GM18498 (cell line): ENCODE data around the gene EDAR.

ENCODE experiments used
- ATAC-seq: cut with Tn5 transposase; IDR thresholded peaks from one replicate; pipeline ENCODE4 v1.9.1; 2021; ENCODE audit warnings: mild to moderate bottlenecking, moderate library complexity; ENCODE audit not compliant: unreplicated experiment

The EDAR gene

DNA sequence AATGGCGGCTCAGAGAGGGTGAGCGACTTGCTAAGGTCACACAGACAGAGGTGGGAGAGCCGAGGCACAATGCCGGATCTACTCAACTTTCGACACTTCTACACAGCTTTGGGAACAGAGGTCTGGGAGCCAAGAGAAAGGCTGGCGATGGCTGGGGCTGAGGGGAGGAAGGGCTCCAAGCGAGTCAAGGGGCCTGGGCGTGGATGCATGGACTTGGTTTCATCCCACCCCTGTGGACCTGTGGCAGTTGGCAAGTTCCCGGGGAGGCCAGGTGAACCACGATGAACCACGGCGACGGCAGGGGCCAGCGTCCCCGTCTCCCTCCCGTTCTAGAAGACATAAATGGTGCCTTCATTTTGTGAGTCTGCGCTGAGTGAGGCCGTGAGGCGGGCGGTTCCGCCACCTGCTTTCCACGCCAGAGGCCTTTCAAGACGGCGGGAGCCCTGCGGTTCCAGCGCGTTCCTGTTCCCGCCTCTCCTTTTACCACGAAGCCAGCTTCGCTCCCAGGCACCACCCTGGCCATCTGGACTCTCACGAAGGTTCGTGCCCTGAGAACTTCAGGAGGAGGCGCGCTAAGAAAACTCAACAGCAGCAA is 46.7 kb downstream of the EDAR start:
- ATAC-seq = no peak

DNA sequence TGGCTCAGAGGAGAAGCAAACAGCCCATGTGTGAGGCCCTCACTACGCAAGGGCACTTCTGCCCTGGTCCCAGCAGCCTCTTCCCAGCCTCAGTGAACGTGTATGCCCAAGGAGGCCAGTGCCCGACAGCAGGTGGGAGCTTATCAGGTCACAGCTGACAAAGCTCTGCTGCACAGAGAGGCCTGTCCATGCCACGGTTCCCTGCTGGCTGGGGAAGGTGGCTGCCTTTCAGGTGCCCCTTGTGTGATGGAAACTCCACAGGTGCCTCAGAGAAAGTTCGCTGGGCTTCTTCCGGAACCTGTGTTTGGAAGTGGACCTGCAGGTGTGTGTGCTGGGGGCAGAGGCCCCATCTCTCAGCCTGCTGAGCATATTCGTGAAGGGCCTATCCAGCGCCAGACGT is 47.3 kb downstream of the EDAR start:
- no peak for ATAC-seq

DNA sequence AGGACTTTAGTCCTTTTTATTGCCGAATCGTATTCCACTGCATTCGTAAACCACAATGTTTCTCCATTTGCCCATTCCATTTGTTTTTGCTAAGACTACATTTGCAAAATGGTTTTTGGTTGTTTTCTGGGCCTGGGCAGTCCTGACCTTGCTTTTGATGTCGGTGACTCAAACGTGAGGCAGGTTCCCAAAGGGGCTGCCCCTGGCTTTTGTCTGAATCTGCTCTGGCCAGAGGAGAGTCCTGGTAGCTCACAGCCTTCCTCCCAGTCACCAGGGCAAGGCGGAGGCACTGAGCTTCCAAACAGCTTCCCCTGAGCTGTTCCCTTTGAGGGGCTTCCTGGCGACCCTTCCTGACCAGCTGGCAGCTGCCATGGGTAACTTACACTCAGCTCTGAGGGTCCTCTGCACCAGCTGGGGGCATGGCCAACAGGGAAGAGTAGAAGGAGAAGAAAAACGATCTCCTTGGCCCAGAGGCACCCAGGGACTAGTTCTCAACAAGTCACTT is 47.8 kb downstream of the EDAR start:
- ATAC-seq = no peak

DNA sequence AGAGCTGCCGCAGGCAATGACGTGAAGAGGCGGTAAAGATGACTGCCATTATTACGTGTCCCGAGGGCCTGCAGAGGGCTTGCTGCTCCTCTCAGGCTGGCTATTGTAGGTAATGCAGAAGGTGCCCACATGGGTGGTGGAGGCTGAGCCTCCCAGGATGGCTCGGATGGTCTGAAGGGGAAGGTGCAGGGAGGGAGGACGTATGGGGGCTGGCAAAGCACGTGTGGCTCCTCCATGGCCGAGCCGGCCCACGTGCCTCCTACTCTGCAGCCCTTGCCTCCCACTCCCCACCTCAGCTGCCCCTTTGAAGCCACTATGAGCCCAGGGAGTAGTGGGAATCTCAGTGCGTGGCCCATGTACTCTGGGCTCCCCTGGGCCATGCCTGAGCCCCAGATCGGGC is 48.9 kb downstream of the EDAR start:
- ATAC-seq = no peak

DNA sequence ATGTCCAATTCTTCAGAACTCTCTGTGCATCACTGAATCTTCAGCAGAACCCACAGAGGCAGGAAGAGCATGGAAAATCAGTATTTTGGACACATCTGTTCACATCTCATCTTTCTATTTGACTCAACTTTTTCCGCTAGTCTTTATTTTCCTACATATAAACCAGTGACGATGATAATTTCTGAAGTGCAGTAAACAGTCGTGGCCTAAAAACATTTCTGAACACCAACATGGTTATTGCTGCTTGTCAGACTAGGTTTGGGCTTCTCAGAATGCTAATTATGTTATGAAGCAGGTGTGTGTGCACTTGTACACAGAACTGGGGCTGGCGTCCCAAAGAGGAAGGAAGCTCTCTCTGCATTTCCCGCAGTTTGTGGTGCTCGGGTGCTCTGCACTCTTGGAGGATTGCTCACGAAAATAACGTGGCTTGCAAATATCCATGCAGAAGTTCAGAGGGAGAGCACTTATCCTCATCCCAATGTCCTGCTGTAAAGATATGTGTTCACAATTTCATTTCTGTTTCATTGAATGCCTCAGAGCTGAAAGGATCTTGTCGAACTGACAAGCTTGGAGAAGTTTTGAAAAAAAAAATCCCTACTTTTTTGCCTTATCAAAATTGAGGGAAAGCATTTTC is 50.8 kb downstream of the EDAR start:
- ATAC-seq = no peak

DNA sequence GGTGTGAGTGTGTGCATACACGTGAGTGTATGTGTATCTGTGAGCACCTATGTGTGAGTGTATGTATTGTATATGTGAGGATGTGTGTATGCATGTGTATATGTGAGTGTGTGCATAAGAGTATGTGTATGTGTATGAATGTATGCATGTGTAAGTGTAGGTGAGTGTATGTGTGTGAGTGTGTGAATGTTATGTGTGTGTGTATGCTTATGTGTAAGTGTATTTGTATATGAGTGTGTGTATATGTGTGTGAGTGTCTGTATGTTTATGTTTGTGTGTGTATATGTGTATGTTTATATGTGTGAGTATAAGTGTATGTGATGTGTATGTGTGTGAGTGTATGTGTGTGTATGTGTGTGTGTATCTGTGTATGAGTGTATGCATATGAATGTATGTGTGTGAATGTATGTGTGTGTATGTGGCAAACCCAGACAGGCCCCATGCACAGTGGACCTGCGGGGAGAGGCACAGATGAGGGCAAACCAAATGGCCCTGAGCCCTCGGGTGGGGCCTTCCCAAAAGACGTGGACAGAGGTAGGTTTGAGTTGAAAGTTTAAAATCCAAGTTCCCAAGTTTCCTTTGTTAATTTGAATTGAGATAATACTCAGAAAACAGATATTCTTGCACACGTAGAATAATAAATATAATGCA is 51.5 kb downstream of the EDAR start:
- no peak for ATAC-seq

DNA sequence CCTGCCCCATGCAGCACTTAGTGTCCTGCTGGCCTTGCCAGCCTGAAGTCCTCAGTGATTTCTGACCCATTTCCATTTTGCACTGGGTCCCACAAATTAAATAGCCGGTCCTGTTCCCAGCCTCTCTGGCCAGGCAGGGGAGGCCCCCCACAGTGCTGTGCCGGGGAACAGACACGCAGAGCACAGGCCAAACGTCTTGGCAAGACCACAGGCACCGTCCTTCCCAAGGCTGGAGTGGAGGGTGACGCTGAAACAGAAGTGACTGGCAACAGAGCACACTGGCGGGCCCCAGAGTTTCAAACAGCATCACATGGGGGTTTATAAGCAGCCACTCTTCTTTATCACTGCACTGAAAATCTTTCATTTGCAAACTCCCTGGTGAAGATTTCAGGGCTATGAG is 52.2 kb downstream of the EDAR start:
- ATAC-seq = no peak

DNA sequence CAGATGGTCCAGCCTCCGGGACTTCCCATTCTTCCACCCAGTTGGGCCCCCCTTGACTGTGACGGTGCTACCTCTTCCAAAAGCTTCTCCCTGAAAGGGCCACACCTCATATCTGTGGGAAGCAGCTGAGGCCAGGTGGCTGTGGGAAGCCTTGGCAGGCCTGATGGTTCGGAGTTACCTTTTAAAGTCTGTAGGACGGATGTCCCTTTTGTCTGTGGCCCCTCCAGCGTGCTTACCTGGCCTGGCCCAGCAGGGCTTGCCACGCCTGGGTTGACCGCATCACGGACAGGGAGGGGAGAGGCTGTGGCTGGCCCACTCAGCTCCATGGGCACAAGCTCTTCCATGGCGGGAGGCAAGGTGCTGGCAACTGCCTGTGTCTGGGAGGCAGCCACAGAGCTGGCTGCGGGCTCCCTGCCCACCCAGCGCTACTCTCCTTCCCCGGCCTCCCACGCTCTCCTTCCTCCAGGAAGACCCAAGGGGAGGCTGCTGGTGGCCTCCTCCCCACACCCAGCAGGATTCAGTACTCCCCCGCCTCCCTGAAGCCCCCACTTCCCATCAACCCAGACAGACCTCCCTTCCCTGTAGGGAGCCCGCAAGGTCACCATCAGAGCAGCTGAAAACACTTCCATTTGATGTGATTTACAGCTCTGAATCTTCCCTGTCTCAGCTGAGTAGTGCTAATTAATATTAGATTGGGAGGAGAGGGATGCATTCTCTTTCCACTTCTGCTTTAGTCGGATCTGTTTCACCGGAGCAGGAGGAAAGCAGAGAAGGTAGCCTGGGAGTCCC is 52.8 kb downstream of the EDAR start:
- no peak for ATAC-seq

DNA sequence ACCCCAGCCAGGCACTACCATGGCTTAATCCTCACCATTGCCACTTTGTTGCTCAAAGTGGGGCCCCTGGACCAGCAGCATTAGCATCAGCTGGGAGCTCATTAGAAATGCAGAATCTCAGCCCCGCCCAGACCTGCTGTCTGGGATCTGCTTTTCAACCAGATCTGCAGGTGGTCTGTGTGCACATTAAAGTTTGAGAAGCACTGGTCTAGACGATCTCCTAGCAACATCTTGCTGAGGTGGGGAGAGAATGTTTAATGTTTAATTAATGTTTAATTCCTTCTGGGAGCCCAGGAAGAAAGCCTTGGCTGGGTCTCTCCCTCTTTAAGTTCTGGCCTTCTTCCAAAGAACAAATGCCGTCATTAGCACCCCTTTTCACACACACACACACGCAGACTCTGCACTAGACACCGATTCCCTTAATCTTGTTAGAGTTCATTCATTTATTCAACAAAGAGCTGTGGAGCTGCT is 53.7 kb downstream of the EDAR start:
- no peak for ATAC-seq

DNA sequence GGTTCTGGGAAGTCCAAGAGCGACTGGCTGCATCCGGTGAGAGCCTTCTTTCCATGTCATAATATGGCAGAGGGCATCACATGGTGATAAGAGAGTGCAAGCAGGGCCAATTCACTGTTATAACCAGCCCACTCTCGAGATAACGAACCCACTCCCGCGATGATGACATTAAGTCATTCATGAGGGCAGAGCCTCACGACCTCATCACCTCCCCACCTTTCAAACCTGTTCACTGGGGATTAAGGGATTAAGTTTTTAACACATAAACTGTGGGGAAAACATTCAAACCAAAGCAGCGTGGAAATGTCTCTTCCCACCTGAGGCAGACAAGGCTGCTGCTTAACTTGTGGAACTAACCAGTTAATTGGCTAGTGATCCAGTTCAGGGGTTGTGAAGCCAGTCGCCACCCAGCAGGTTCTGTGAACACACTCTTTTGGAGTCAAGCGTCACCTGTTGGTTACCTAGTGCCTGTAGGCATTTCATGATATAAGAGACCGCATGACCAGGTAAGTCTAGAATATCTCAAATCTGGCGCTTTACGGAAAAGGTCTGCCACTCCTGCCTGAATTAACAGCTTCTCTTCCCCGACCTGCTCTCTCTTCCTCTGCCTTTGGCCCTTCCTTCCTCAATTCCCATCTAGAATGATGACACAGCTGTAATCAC is 54.3 kb downstream of the EDAR start:
- no peak for ATAC-seq

DNA sequence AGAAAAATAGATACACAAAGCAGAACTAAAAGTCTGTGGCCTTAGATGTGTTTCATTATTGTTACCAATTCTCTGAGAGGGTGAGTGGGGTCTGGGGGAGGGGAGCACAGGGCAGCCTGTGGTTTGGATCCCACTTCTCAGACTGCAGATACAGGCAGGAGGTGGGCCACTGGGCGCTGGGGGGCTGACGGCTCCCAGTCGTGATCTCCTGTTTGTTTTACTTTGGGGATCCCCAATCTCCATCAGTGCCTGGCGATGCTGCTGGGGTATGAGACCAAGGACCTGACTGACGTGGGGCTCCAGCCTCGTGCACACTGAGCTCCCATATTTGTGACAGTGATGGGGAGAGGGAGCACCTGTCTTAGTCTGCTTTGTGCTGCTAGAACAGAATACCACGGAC is 54.9 kb downstream of the EDAR start:
- ATAC-seq = no peak

DNA sequence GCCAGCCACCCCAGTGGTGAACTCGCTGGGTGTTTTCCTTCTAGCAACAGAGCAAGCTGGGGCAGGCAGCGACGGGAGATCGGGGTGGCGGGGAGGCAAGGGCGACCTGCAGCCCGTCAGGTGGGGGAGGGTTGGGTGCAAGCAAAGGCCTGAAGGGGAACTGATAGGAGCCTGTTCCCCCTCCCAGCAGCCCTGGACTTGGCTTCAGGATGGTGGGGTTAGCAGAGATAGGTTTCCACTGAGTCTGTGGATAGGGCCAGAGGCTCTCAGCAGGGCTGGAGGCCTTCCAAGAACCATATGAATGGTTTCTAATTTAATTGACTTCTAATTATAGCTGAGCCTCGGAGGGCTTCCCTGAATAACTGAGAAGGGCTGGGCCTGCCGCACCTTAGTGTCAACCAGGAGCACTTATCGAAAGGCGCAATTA is 55.3 kb downstream of the EDAR start:
- no peak for ATAC-seq

DNA sequence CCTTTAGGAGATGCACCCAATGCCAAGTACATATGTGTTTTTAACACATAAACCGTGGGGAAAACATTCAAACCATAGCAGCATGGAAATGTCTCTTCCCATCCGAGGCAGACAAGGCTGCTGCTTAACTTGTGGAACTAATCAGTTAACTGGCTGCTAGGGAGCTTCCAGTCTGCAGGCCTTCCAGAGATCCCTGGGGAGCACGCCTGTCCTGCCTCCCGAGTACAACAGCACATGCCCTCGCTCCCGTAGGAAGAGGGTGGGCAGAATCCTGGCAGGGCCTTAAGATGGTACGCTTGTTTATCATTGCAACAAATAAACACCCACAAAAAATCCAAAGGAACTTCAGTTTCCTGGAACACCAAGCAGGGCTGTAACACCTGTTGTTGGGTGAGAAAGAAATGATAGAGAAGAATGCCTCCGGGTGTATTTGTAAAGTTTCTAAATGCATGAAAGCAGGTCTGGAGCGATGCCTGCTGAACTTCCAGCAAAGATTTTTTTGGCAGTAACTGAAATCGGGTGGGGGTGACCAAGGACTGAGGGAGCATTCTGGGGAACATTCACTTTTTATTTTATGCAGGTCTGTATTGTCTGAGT is 56.2 kb downstream of the EDAR start:
- no peak for ATAC-seq

DNA sequence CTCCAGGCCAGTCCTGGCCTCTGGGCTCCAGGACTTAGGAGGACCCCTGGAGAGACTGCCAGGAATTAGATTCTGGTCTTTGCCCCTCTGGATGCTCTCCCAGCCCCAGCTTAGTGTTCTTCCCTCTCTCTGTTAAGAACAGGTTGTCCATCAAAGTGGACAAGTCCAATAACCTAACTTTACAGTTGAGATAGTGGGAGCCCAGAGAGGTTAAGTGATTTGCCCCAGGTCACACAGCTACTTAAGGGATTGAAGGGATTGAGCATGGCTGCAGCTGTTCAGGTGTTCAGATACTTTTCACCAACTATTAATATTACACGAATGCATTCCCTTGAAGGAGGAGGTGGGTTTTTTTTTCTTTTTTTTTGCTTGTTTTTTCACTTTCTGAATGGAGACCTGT is 57.6 kb downstream of the EDAR start:
- ATAC-seq = no peak

DNA sequence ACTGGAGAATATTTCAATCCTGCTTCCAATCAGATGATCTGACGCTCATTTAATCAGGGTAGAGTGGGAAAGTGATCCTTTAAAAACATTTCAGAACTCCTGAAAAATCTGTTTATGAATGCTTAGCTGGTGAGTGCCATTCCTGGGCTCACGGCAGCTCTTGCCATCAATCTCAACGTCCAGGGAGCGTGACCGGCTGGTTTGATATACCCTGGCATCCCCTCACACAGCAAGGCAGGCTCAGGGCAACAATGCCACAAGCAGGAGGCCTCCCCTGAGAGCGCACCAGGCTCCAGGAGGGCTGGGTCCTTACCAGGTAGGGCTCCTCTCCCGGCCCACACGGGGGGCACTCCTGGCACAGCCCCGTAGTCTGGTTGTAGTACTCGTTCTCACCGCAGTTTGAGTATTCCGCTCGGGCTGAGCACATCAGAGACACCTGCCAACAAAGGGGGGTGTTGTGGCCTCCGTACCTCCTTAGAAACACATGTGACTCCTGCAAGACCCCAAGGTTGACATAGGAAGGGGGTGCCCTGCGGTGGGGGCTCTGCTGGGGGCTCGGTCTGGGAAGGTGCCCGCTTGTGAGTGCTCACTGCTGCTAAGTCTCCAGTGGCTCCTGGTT is 59.1 kb downstream of the EDAR start:
- ATAC-seq = no peak

DNA sequence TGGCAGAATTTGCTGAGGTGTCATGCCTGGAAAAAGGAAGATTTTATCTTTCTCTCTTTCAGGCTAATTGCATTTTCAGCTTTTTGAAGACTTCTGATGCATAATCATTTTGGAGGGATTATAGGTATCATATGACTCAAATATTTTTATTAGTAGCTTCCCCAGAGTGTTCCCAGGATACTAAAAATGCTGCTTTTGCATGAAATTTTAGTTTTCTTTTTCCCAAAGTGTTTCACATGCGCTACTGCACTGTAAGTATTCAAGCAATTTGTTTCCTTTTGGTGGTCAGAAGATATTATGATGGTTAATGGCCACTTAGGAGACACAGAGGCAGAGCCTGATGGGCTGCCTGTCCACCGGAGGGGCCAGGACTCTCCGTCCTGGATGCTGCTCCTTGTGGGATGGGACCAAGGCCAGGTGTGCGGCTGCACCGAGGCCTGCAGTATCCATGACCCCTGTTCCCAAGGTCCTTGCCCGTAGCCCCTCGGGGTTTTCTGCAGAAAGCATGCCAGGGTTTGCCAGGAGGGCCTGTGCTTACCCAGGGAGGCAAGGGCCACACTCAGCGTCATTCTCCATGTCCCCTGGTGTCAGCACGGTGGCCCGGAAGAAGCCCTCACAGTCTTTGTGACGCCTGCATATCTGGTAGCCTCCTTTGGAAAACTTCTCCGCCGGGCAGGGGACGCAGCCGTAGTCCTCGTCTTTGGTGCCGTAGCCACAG is 60.2 kb downstream of the EDAR start:
- ATAC-seq = no peak

DNA sequence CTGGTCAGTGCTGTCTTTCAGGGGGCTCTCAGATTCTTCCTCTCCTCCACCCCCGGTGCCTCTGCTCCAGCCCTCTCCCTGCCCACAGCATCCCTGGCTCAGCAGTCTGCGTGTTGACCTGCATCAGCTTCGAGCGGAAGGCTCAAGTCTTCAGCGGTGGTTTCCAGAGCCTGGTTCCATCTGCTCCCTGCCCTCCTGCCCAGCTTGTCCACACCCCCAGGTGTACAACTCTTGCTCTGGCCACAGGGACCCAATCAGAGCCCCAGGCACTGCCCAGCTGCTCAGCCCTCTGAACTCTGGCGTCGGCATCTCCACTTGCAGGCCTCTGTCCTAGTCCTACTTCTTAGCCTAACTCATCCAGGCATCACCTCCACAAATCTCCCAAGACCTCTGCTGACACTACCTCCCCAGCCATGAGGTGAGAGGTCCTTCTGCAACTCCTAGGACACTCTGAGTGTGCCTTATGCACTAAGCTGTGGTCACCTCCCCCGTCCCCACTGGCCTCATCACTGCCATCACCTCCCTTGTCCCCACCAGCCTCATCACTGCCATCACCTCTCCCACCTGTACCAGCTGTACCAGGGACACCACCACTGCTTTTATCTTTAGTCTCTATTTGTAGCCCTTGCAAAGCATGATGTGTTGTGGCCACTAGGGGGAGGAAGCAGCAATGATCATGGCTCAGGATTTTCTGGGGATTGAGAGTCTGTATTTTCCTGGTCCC is 60.9 kb downstream of the EDAR start:
- ATAC-seq = peak; percentile 57

DNA sequence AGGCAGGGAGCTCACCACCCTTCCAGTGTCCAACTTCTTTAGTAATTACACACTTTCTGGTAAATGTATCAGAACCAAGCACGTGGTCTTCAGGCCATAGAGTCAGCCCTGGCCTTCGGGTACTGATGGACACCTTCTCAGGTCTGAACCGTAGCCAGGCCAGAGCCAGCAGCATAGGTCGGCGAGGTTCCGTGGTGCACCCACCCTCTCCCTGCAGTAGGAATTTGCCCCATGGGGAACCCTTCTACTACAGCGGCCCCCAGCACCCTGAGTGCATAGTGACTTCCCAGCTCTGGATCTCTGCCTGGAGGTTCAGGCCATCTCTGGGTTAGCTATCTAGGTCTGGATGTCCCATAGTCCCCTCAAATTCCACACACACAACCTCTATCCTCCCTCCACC is 61.6 kb downstream of the EDAR start:
- ATAC-seq = no peak
